IMR-90 (cell line): ENCODE results near the gene EPN1. TPM values are rescaled to one million over a fixed set of nuclear protein-coding genes. Genes with fewer than 3 reads are reported as not detected.

ENCODE experiments used
- ATAC-seq: fragments of 200-7000 bp; cut with Tn5 transposase; 2 replicates; pipeline ENCODE4 v1.9.1; 2020; ENCODE audit warnings: low read depth, mild to moderate bottlenecking, moderate library complexity
- BruUV-seq: library from RNA; stranded (reverse); fragments of 400-500 nt; replicated peaks from 2 replicates; lab custom pipeline; 2021; lab: Mats Ljungman, UMichigan
- CTCF ChIA-PET: fragments of 300-600 bp; formaldehyde crosslinking; extraction: SDS; loops from one replicate; lab custom pipeline; 2021; ENCODE audit warnings: antibody characterized with exemption; lab: Yijun Ruan, JAX
- POLR2A ChIA-PET: fragments of 300-600 bp; sonication (Branson Sonifier 250); formaldehyde crosslinking; loops from one replicate; lab custom pipeline; 2022; ENCODE audit warnings: antibody characterized with exemption; ENCODE audit not compliant: unreplicated experiment; lab: Charles Lee
- DNase-seq: peaks from one replicate; pipeline ENCODE4 v3.0.0; 2013
- H2AFZ ChIP-seq: replicated peaks from 2 replicates; pipeline ENCODE3; 2013; ENCODE audit warnings: low read length, mild to moderate bottlenecking; ENCODE audit not compliant: poor library complexity
- H2AK5ac ChIP-seq: 2 replicates; pipeline ENCODE4 v1.6.1; 2013; ENCODE audit warnings: low read depth, low read length, inconsistent platforms
- H2AK9ac ChIP-seq: replicated peaks from 2 replicates; pipeline ENCODE3; 2013; ENCODE audit warnings: mild to moderate bottlenecking, low read depth, low read length, moderate library complexity; ENCODE audit not compliant: poor library complexity
- H2BK120ac ChIP-seq: 2 replicates; pipeline ENCODE4 v1.6.1; 2013; ENCODE audit warnings: low read depth, low read length, inconsistent platforms
- H2BK15ac ChIP-seq: 3 replicates; pipeline ENCODE4 v1.6.1; 2013; ENCODE audit warnings: low read depth, low read length, inconsistent platforms
- H2BK20ac ChIP-seq: 2 replicates; pipeline ENCODE4 v1.6.1; 2013; ENCODE audit warnings: low read depth, mild to moderate bottlenecking, inconsistent platforms, low read length, moderate library complexity
- H2BK5ac ChIP-seq: 2 replicates; pipeline ENCODE4 v1.6.1; 2013; ENCODE audit warnings: mild to moderate bottlenecking, low read depth, low read length, inconsistent platforms; ENCODE audit not compliant: poor library complexity, severe bottlenecking
- H3K14ac ChIP-seq: replicated peaks from 2 replicates; pipeline ENCODE4 v1.6.1; 2013; ENCODE audit warnings: low read depth, low read length, inconsistent platforms
- H3K18ac ChIP-seq: 2 replicates; pipeline ENCODE4 v1.6.1; 2013; ENCODE audit warnings: low read depth, low read length, control low read depth
- H3K23ac ChIP-seq: 2 replicates; pipeline ENCODE4 v1.6.1; 2013; ENCODE audit warnings: low read depth, low read length, inconsistent platforms
- H3K27ac ChIP-seq: 2 replicates; pipeline ENCODE4 v1.5.1; 2013; ENCODE audit warnings: mild to moderate bottlenecking, control low read depth, low read length; ENCODE audit not compliant: insufficient read depth
- H3K27me3 ChIP-seq: 2 replicates; pipeline ENCODE4 v1.6.1; 2013; ENCODE audit warnings: low read length; ENCODE audit not compliant: control insufficient read depth, insufficient read depth
- H3K36me3 ChIP-seq: 2 replicates; pipeline ENCODE4 v1.6.1; 2013; ENCODE audit warnings: low read length, mixed read lengths; ENCODE audit not compliant: control insufficient read depth, insufficient read depth
- H3K4ac ChIP-seq: 2 replicates; pipeline ENCODE4 v1.6.1; 2013; ENCODE audit warnings: low read depth, low read length, inconsistent platforms
- H3K4me1 ChIP-seq: 2 replicates; pipeline ENCODE4 v1.6.1; 2013; ENCODE audit warnings: low read length, mixed read lengths; ENCODE audit not compliant: control insufficient read depth, insufficient read depth
- H3K4me2 ChIP-seq: 2 replicates; pipeline ENCODE4 v1.6.1; 2013; ENCODE audit warnings: low read depth, mild to moderate bottlenecking, control low read depth, low read length, moderate library complexity
- H3K4me3 ChIP-seq: 2 replicates; pipeline ENCODE4 v1.5.1; 2013; ENCODE audit warnings: low read depth, mild to moderate bottlenecking, control low read depth, low read length, moderate library complexity; ENCODE audit not compliant: insufficient read depth
- H3K56ac ChIP-seq: 2 replicates; pipeline ENCODE4 v1.6.1; 2013; ENCODE audit warnings: low read length, inconsistent platforms; ENCODE audit not compliant: insufficient read depth; ENCODE audit errors: extremely low read depth
- H3K79me1 ChIP-seq, 2 experiments: 2 replicates each; pipeline ENCODE4 v1.6.1; 2013; ENCODE audit warnings: low read length in 2 of 2, inconsistent platforms in 1 of 2, low read depth in 1 of 2
- H3K9ac ChIP-seq: 2 replicates; pipeline ENCODE4 v1.6.1; 2013; ENCODE audit warnings: low read depth, low read length, control low read depth
- H3K9me1 ChIP-seq: 2 replicates; pipeline ENCODE4 v1.6.1; 2013; ENCODE audit warnings: low read length, inconsistent platforms; ENCODE audit not compliant: insufficient read depth
- H3K9me3 ChIP-seq: 2 replicates; pipeline ENCODE4 v1.6.1; 2013; ENCODE audit warnings: low read length; ENCODE audit not compliant: control insufficient read depth, insufficient read depth
- H4K20me1 ChIP-seq: 2 replicates; pipeline ENCODE4 v1.6.1; 2013; ENCODE audit warnings: low read length, inconsistent platforms; ENCODE audit not compliant: insufficient read depth
- H4K5ac ChIP-seq: 2 replicates; pipeline ENCODE4 v1.6.1; 2013; ENCODE audit warnings: mild to moderate bottlenecking, low read depth, low read length, control low read depth
- H4K8ac ChIP-seq, 2 experiments: 2 replicates each; pipeline ENCODE4 v1.6.1; 2013; ENCODE audit warnings: low read depth in 2 of 2, low read length in 2 of 2, control low read depth in 1 of 2, inconsistent platforms in 1 of 2
- H4K91ac ChIP-seq: 2 replicates; pipeline ENCODE4 v1.6.1; 2013; ENCODE audit warnings: low read depth, low read length, inconsistent platforms; ENCODE audit not compliant: insufficient read depth
- BHLHE40 ChIP-seq: fragments of 150-350 bp; IDR thresholded peaks from 2 replicates; pipeline ENCODE4 v1.6.1; 2016; ENCODE audit warnings: mild to moderate bottlenecking, low read depth, low read length
- CEBPB ChIP-seq: IDR thresholded peaks from 2 replicates; pipeline ENCODE4 v1.6.1; 2012; ENCODE audit warnings: low read depth, low read length, improper control_type of control experiment
- CHD1 ChIP-seq: IDR thresholded peaks from 2 replicates; pipeline ENCODE4 v1.6.1; 2012; ENCODE audit warnings: low read depth, low read length, improper control_type of control experiment
- CTCF ChIP-seq: conservative IDR thresholded peaks from 2 replicates; pipeline ENCODE4 v1.5.1; 2012; ENCODE audit warnings: mild to moderate bottlenecking, low read depth, low read length, improper control_type of control experiment
- FOS ChIP-seq: fragments of 150-350 bp; IDR thresholded peaks from 2 replicates; pipeline ENCODE4 v1.6.1; 2016; ENCODE audit warnings: low read depth, low read length
- MAFK ChIP-seq: IDR thresholded peaks from 2 replicates; pipeline ENCODE4 v1.6.1; 2012; ENCODE audit warnings: low read depth, low read length, improper control_type of control experiment
- MAZ ChIP-seq: IDR thresholded peaks from 2 replicates; pipeline ENCODE4 v1.6.1; 2012; ENCODE audit warnings: low read depth, mild to moderate bottlenecking, low read length, improper control_type of control experiment, moderate library complexity, borderline replicate concordance
- MXI1 ChIP-seq: IDR thresholded peaks from 2 replicates; pipeline ENCODE4 v1.6.1; 2012; ENCODE audit warnings: low read depth, mild to moderate bottlenecking, low read length, moderate library complexity, borderline replicate concordance
- NFE2L2 ChIP-seq: fragments of 150-350 bp; IDR thresholded peaks from 2 replicates; pipeline ENCODE4 v1.6.1; 2016; ENCODE audit warnings: low read depth, mild to moderate bottlenecking, low read length
- POLR2A ChIP-seq: IDR thresholded peaks from 2 replicates; pipeline ENCODE4 v1.6.1; 2012; ENCODE audit warnings: mild to moderate bottlenecking, low read depth, low read length
- RAD21 ChIP-seq: IDR thresholded peaks from 2 replicates; pipeline ENCODE4 v1.6.1; 2012; ENCODE audit warnings: low read length, improper control_type of control experiment
- RFX5 ChIP-seq: IDR thresholded peaks from 2 replicates; pipeline ENCODE4 v1.8.0; 2012; ENCODE audit warnings: low read depth, mild to moderate bottlenecking, low read length, moderate library complexity
- SMC3 ChIP-seq: fragments of 150-350 bp; IDR thresholded peaks from 2 replicates; pipeline ENCODE4 v1.6.1; 2016; ENCODE audit warnings: low read depth, mild to moderate bottlenecking, antibody characterized with exemption, low read length, moderate library complexity
- USF2 ChIP-seq: fragments of 150-350 bp; IDR thresholded peaks from 2 replicates; pipeline ENCODE4 v1.6.1; 2017; ENCODE audit warnings: mild to moderate bottlenecking, antibody characterized with exemption, low read length, low read depth
- WGBS, 2 experiments: methylation state at CpG; one replicate each; pipeline versions ENCODE4 v1.1.5 to v1.1.7; 2013; ENCODE audit warnings: missing lambda C conversion rate in 2 of 2; ENCODE audit not compliant: insufficient read length in 1 of 2; ENCODE audit errors: extremely low coverage in 2 of 2; 5-methylcytosine and 5-hydroxymethylcytosine counted together
- dilution Hi-C: fragments of 300-500 bp; cut with HindIII; formaldehyde crosslinking; loops from one replicate; pipeline ENCODE4 v1.14.3; 2018; ENCODE audit warnings: low sequenced_read_pairs; ENCODE audit not compliant: unreplicated experiment
- in situ Hi-C: fragments of 300-500 bp; cut with MboI; formaldehyde crosslinking; loops from 3 replicates; pipeline ENCODE4 v1.14.3; 2019; ENCODE audit warnings: low sequenced_read_pairs, inconsistent platforms, mixed read lengths
- intact Hi-C: fragments of 100-400 bp; cut with micrococcal nuclease; formaldehyde crosslinking; loops from 2 replicates; pipeline ENCODE4 v1.10.0; 2022
- polyA plus RNA-seq, 3 experiments: library from polyadenylated mRNA; depleted of rRNA; stranded (reverse); fragments of >200 nt; gene quantifications; 2 replicates each; pipeline ENCODE4 v1.2.3, GENCODE V29; 2012; ENCODE audit warnings: low replicate concordance in 1 of 3
- total RNA-seq: library from RNA; depleted of rRNA; stranded (reverse); fragments of >200 nt; gene quantifications from 2 replicates; pipeline ENCODE4 v1.2.3, GENCODE V29; 2012

EPN1 gene
- total and polyA plus RNA-seq, 2 of the 4 experiments (the other 2 are of a cell fraction), result 19.0 to 122 TPM

GRCh38 chr19:55643003-55643886 is 31.8 kb upstream of the EPN1 start, which contains the start of gene ZNF581:
Gene ZNF581, plus strand, starts transcription at chr19:55643649. Its CDS starts 923 bp downstream, at chr19:55644572.
- peaks cover 12% of the 10 kb centered on the region for H3K4me1 ChIP-seq
- ChIA-PET POLR2A (no interaction called here), CTCF (interaction anchor here (0.8 kb wide), 1 partner anchor 39 kb away, joined by 4 read pairs; no protein-coding TSS in a partner anchor)
- intact Hi-C loops (no loop called here), in situ Hi-C loops (loop anchor here (25.0 kb wide), 2 partner anchors 356 to 531 kb away; partner anchors contain the start of genes BRSK1, HSPBP1 and PPP1R12C), dilution Hi-C loops (no loop called here)
- H3K79me1 ChIP-seq, result peaks cover 29 to 77% of the 10 kb centered on the region in 2 experiments
- H4K20me1 ChIP-seq, result no peaks in the 10 kb centered on the region
- no peak within 1 kb of the TSS for H2BK15ac ChIP-seq
- H3K27ac ChIP-seq, result peak within 1 kb of the TSS; percentile 76
- H4K5ac ChIP-seq, result peak within 1 kb of the TSS; percentile 62
- peak within 1 kb of the TSS; percentile 96 for H2AK9ac ChIP-seq
- H3K14ac ChIP-seq, result peak within 1 kb of the TSS; percentile 89
- peak within 1 kb of the TSS; percentile 29 for H3K56ac ChIP-seq
- DNase-seq (peak; percentile 78), ATAC-seq (peak; percentile 42)
- no peak within 1 kb of the TSS; the same call in 1 of the 2 replicates for H2BK120ac ChIP-seq
- H3K23ac ChIP-seq, result peak within 1 kb of the TSS; percentile 96
- no peaks in the 10 kb centered on the region for H3K27me3 ChIP-seq
- no peaks in the 10 kb centered on the region for H3K9me3 ChIP-seq
- H2AFZ ChIP-seq, result peak within 1 kb of the TSS; percentile 85
- H3K4me3 ChIP-seq, result peak within 1 kb of the TSS; percentile 74
- 0% methylated on average over 7 of the region's 56 CpGs; no CpG with 5 or more reads in 1 of the 2 experiments for WGBS, 2 experiments
- peak within 1 kb of the TSS; percentile 84 for H3K9ac ChIP-seq
- no peaks in the 10 kb centered on the region for H3K9me1 ChIP-seq
- peaks cover 14% of the 10 kb centered on the region for H3K36me3 ChIP-seq
- H3K4ac ChIP-seq, result peak within 1 kb of the TSS; percentile 83
- peak within 1 kb of the TSS; percentile 44 for H4K91ac ChIP-seq
- BruUV-seq, result no TSS peak
- peak within 1 kb of the TSS; percentile 58 for H2BK5ac ChIP-seq
- H2BK20ac ChIP-seq, result no peak within 1 kb of the TSS; the same call in 1 of the 2 replicates
- H3K4me2 ChIP-seq, result peak within 1 kb of the TSS; percentile 93
- H2AK5ac ChIP-seq, result peak within 1 kb of the TSS; percentile 97
- H3K18ac ChIP-seq, result peak within 1 kb of the TSS; percentile 5; the same call in 1 of the 2 replicates
- H4K8ac ChIP-seq, result peak within 1 kb of the TSS; percentile 89 to 96
- TF ChIP-seq CHD1 (0 out of 2 replicates have a peak, but pooled peaks have one; percentile 64), BHLHE40 (peak; percentile 63; the same call in 1 of the 2 replicates), RAD21 (peak; percentile 12; the same call in 1 of the 2 replicates), USF2 (no peak), MAFK (no peak), CEBPB (peak; percentile 25; the same call in 1 of the 2 replicates), FOS (no peak), SMC3 (no peak), MAZ (peak; percentile 97), NFE2L2 (no peak), CTCF (no peak; the same call in 1 of the 2 replicates), MXI1 (peak; percentile 90), POLR2A (peak; percentile 38; the same call in 1 of the 2 replicates), RFX5 (peak; percentile 14; the same call in 1 of the 2 replicates)
